ENCODE data around the gene PDE1C. TPM values are rescaled to one million over a fixed set of nuclear protein-coding genes. Genes with fewer than 3 reads are reported as not detected.

Gene PDE1C
- total RNA-seq, 1 donor from 2014 or later, result 15.5 TPM

- Histone ChIP-seq H3K4me3 (no peak overlapping the region), H3K4me1 (no peaks in the 10 kb centered on the region), H3K27ac (no peak overlapping the region), H3K27me3 (ENCODE audit: low read depth) (no peaks in the 10 kb centered on the region), H3K36me3 (no peaks in the 10 kb centered on the region), H3K9me3 (peaks cover 12% of the 10 kb centered on the region)
- TF ChIP-seq CTCF (IDR thresholded peaks at IDR 0.05), result no peak
- ATAC-seq (no peak), DNase-seq (no peak)
- intact Hi-C loops (cut with DNase I), result no loop called here
Observed at GRCh38 chr7:32108651-32109050, 38.4 kb upstream of the PDE1C start.

- Histone ChIP-seq H3K4me1 (no peaks in the 10 kb centered on the region), H3K9me3 (no peaks in the 10 kb centered on the region)
- intact Hi-C loops (cut with DNase I), result no loop called here
Observed at GRCh38 chr7:32104766-32105165, 34.6 kb upstream of the PDE1C start.

GRCh38 chr7:32103361-32103760 is 33.2 kb upstream of the PDE1C start:
- Histone ChIP-seq H3K27me3 (ENCODE audit: low read depth) (no peaks in the 10 kb centered on the region), H3K4me1 (no peaks in the 10 kb centered on the region), H3K27ac (no peak overlapping the region), H3K36me3 (no peaks in the 10 kb centered on the region), H3K9me3 (no peaks in the 10 kb centered on the region), H3K4me3 (no peak overlapping the region)
- no peak for ATAC-seq
- intact Hi-C loops (cut with DNase I), result no loop called here
- TF ChIP-seq CTCF (IDR thresholded peaks at IDR 0.05), result no peak
- no peak for DNase-seq

More at GRCh38 chr7:32104766-32105165, 34.6 kb upstream of the PDE1C start:
- no peaks in the 10 kb centered on the region for H3K36me3 ChIP-seq
- H3K27me3 ChIP-seq (ENCODE audit: low read depth), result no peaks in the 10 kb centered on the region
- ATAC-seq, result no peak
- no peak for DNase-seq
- no peak overlapping the region for H3K4me3 ChIP-seq
- H3K27ac ChIP-seq, result no peak overlapping the region
- no peak for TF ChIP-seq CTCF (IDR thresholded peaks at IDR 0.05)

GRCh38 chr7:32102432-32102873 is 32.2 kb upstream of the PDE1C start:
- intact Hi-C loops (cut with DNase I), result no loop called here
- no peak for TF ChIP-seq CTCF (IDR thresholded peaks at IDR 0.05)
- Histone ChIP-seq H3K9me3 (no peaks in the 10 kb centered on the region), H3K27me3 (ENCODE audit: low read depth) (no peaks in the 10 kb centered on the region), H3K4me3 (no peak overlapping the region), H3K4me1 (no peaks in the 10 kb centered on the region), H3K36me3 (no peaks in the 10 kb centered on the region), H3K27ac (no peak overlapping the region)
- DNase-seq (no peak), ATAC-seq (no peak)

GRCh38 chr7:32100407-32100907 is 30.2 kb upstream of the PDE1C start:
- Histone ChIP-seq H3K4me1 (no peaks in the 10 kb centered on the region), H3K27me3 (ENCODE audit: low read depth) (no peaks in the 10 kb centered on the region), H3K36me3 (no peaks in the 10 kb centered on the region), H3K4me3 (no peak overlapping the region), H3K27ac (no peak overlapping the region), H3K9me3 (no peaks in the 10 kb centered on the region)
- ATAC-seq, result no peak
- intact Hi-C loops (cut with DNase I), result no loop called here
- no peak for DNase-seq
- TF ChIP-seq CTCF (IDR thresholded peaks at IDR 0.05), result no peak

- intact Hi-C loops (cut with DNase I), result no loop called here
- ATAC-seq (no peak), DNase-seq (no peak)
- no peak for TF ChIP-seq CTCF (IDR thresholded peaks at IDR 0.05)
- no peak overlapping the region for H3K27ac ChIP-seq
- H3K27me3 ChIP-seq (ENCODE audit: low read depth), result no peaks in the 10 kb centered on the region
- H3K4me1 ChIP-seq, result no peaks in the 10 kb centered on the region
- H3K4me3 ChIP-seq, result no peak overlapping the region
- no peaks in the 10 kb centered on the region for H3K9me3 ChIP-seq
- H3K36me3 ChIP-seq, result no peaks in the 10 kb centered on the region
Observed at GRCh38 chr7:32094516-32094915, 24.3 kb upstream of the PDE1C start.

All from lower lobe of right lung (tissue), 2 donors.